Body of pancreas (tissue), 4 donors: ENCODE data around the gene PTPRN2.

Experiments
- CTCF ChIP-seq, 7 experiments: fragments of 450-650 bp in 4 of 7; fragments of 200-600 bp in 3 of 7; sonication (generic) in 3 of 7; IDR thresholded peaks; one replicate each; pipeline ENCODE4 v1.5.1; 2016 to 2019; ENCODE audit warnings: antibody characterized with exemption in 7 of 7
- POLR2A ChIP-seq, 3 donors: fragments of 450-650 bp; IDR thresholded peaks; one replicate each; pipeline ENCODE4 v1.6.1; 2016; ENCODE audit warnings: antibody characterized with exemption in 3 of 3, mild to moderate bottlenecking in 2 of 3

GRCh38 chr7:158409120-158409519 lies 178.5 kb downstream of the PTPRN2 start:
- TF ChIP-seq CTCF (IDR thresholded peaks at IDR 0.05) (no peak), POLR2A (IDR thresholded peaks at IDR 0.05) (no peak)
